GM13976 (cell line): ENCODE measurements around the gene ZNF541.

Experiments
- DNase-seq: peaks from one replicate; pipeline ENCODE4 v3.0.0; 2012; ENCODE audit warnings: low spot score
- in situ Hi-C: fragments of 300-500 bp; cut with MboI; formaldehyde crosslinking; loops from one replicate; pipeline ENCODE4 v1.12.0; 2022; ENCODE audit warnings: low sequenced_read_pairs, mixed read lengths, inconsistent platforms; ENCODE audit not compliant: unreplicated experiment
- TF ChIP-seq, protein P1 (sequence below): IDR thresholded peaks from 2 replicates; pipeline ENCODE4 v1.5.1; 2012; ENCODE audit warnings: borderline replicate concordance, mild to moderate bottlenecking; ENCODE audit not compliant: insufficient read depth; ENCODE audit errors: extremely low read depth, missing control alignments, control extremely low read depth

Gene ZNF541

DNA sequence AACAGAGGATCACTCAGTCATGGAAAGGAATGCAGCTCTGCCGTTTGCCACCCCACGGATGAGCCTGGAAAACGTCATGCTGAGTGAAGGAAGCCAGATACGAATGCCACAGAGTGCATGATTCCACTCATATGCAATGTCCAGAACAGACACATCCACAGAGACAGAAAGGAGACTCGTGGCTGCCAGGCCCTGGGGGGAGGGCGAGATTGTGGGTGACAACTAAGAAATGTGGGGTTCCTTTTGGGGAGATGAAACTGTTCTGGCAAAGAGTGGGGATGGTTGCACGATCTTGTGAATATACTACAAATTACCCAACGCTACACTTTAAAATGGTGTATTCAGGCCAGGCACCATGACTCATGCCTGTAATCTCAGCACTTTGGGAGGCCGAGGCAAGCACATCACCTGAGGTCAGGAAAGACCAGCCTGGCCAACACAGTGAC is 30.9 kb downstream of the ZNF541 start:
- TF ChIP-seq, protein P1, sequence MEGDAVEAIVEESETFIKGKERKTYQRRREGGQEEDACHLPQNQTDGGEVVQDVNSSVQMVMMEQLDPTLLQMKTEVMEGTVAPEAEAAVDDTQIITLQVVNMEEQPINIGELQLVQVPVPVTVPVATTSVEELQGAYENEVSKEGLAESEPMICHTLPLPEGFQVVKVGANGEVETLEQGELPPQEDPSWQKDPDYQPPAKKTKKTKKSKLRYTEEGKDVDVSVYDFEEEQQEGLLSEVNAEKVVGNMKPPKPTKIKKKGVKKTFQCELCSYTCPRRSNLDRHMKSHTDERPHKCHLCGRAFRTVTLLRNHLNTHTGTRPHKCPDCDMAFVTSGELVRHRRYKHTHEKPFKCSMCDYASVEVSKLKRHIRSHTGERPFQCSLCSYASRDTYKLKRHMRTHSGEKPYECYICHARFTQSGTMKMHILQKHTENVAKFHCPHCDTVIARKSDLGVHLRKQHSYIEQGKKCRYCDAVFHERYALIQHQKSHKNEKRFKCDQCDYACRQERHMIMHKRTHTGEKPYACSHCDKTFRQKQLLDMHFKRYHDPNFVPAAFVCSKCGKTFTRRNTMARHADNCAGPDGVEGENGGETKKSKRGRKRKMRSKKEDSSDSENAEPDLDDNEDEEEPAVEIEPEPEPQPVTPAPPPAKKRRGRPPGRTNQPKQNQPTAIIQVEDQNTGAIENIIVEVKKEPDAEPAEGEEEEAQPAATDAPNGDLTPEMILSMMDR: no peak
- no peak for DNase-seq
- in situ Hi-C loops: no loop called here

DNA sequence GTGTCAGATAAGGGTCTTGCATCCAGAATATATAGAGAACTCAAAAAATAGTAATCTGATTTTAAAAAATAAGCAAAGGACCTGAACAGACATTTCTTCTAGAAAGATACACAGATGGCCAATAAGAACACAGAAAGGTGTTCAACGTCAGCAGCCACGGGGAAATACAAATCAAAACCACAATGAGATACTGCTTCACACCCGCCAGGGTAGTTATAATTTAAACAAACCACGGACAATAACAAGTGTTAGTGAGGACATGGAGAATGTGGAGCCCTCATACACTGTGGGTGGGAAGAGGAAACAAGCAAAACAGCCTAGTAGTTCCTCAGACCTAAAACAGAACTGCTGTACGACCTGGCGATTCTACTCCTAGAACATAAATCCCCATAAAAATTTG is 31.4 kb downstream of the ZNF541 start:
- in situ Hi-C loops: no loop called here
- DNase-seq: no peak
- TF ChIP-seq, protein P1: no peak

DNA sequence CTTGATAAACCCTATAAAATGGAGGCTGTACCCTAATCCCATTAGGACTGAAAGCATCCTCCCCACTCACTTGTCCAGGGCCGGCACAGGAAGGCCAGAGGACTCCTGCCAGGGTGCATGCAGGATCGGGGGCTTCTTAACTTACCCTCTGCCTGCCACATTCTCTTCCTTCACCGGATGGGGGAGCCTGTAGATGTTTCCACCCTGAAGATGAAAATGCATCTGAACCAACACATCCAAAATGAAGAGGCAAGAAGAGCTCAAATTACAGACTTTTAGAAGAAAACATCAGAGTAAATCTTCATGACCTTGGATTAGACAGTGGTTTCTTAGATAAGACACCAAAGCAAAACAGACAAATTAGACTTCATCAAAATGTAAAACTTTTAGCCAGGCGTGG is 32.2 kb downstream of the ZNF541 start:
- DNase-seq: no peak
- TF ChIP-seq, protein P1: no peak
- in situ Hi-C loops: no loop called here

DNA sequence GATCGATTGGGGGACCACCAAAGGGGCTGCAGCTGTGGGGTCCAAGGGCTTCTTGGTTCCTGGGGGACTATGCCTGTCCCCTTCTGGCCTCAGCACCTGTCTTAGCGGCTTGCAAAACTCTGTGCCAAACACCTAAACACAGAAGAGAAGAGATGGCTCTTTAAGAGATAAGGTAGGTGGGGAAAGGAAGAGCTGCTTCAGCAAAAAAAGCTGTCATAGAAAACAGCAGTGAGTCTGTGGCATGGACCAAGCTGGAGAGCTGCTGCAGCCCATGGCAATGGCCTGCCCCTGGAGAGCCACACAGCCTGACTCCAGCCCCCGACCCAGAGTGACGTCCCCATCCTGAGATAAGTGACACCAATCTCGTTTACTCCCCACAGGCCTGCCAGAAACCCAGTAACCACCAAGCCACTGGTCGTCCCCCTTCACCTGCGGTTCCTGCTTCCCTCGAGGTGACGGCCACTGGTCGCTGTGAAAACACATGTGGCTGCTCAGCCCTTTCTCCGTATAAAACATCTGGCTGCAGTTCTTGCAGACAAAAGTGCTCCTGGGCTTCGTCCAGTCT is 33.1 kb downstream of the ZNF541 start:
- in situ Hi-C loops: no loop called here
- TF ChIP-seq, protein P1: no peak
- no peak for DNase-seq

DNA sequence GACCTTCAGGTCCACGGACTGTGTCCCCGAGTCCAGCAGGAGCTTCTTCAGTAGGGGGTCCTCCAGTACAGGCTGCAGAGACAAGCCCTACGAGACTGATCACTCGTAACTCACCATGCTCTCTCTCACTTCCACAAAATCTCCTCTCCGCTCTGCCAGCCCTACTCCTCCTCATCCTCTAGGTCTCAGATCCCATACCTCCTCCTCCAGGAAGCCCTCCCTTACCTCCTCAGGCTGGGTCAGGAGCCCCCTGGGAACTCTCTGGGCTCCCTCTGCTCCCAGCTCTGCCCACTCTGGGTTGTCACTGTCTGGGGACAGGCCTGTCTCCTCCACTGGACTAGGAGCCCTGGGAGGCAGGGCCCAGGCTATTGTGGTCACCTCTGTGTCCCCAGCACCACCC is 34.1 kb downstream of the ZNF541 start:
- in situ Hi-C loops: no loop called here
- TF ChIP-seq, protein P1: no peak

DNA sequence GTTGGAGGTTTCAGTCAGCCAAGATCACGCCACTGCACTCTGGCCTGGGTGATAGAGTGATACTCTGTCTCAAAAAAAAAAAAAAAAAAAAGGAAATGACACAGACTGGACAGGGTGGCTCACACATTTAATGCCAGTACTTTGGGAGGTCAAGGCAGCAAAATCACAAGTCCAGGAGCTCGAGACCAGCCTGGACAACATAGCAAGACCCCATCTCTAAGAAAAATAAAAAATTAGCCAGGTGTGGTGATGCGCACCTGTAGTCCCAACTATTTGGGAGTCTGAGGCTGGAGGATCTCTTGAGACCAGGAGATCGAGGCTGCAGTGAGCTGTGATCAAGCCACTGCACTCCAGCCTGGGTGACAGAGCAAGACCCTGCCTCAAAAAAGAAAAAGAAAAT is 35.5 kb downstream of the ZNF541 start:
- DNase-seq: no peak
- in situ Hi-C loops: no loop called here
- TF ChIP-seq, protein P1: no peak

More for the DNA sequence above, 34.1 kb downstream of the ZNF541 start:
- DNase-seq: no peak
